IPS-15b (cell line): ENCODE results near the gene RIOK1.

Experiments used
- H3K27me3 ChIP-seq: one replicate; pipeline ENCODE4 v1.6.1; 2013; ENCODE audit warnings: low read length; ENCODE audit not compliant: control insufficient read depth, insufficient read depth
- H3K36me3 ChIP-seq: one replicate; pipeline ENCODE4 v1.6.1; 2013; ENCODE audit warnings: low read length; ENCODE audit not compliant: control insufficient read depth, insufficient read depth
- H3K4me1 ChIP-seq: one replicate; pipeline ENCODE4 v1.6.1; 2013; ENCODE audit warnings: mild to moderate bottlenecking, low read length; ENCODE audit not compliant: control insufficient read depth, insufficient read depth
- H3K4me3 ChIP-seq: one replicate; pipeline ENCODE4 v1.5.1; 2013; ENCODE audit warnings: low read depth, low read length
- H3K9ac ChIP-seq: one replicate; pipeline ENCODE4 v1.6.1; 2013; ENCODE audit warnings: low read depth, mild to moderate bottlenecking, low read length
- H3K9me3 ChIP-seq: one replicate; pipeline ENCODE4 v1.6.1; 2013; ENCODE audit warnings: mild to moderate bottlenecking, low read length; ENCODE audit not compliant: control insufficient read depth, insufficient read depth

Gene RIOK1

GRCh38 chr6:7431313-7431673, 41.7 kb downstream of the RIOK1 start:
- H3K9me3 ChIP-seq = no peaks in the 10 kb centered on the region
- H3K4me1 ChIP-seq = no peaks in the 10 kb centered on the region
- H3K4me3 ChIP-seq = no peak overlapping the region
- no peak overlapping the region for H3K9ac ChIP-seq
- no peaks in the 10 kb centered on the region for H3K36me3 ChIP-seq
- H3K27me3 ChIP-seq = no peaks in the 10 kb centered on the region

GRCh38 chr6:7431674-7432390, 42.2 kb downstream of the RIOK1 start:
- Histone ChIP-seq H3K4me3 (peak overlapping the region; percentile 35), H3K9me3 (no peaks in the 10 kb centered on the region), H3K9ac (no peak overlapping the region), H3K36me3 (no peaks in the 10 kb centered on the region), H3K4me1 (no peaks in the 10 kb centered on the region), H3K27me3 (no peaks in the 10 kb centered on the region)

- H3K27me3 ChIP-seq = no peaks in the 10 kb centered on the region
- H3K36me3 ChIP-seq = no peaks in the 10 kb centered on the region
- H3K4me1 ChIP-seq = no peaks in the 10 kb centered on the region
- no peak overlapping the region for H3K4me3 ChIP-seq
- H3K9ac ChIP-seq = peak overlapping the region; percentile 47
- H3K9me3 ChIP-seq = no peaks in the 10 kb centered on the region
Measured at GRCh38 chr6:7432391-7433120, 42.9 kb downstream of the RIOK1 start.

GRCh38 chr6:7433121-7433617, 43.6 kb downstream of the RIOK1 start:
- H3K27me3 ChIP-seq = no peaks in the 10 kb centered on the region
- no peaks in the 10 kb centered on the region for H3K4me1 ChIP-seq
- H3K9me3 ChIP-seq = no peaks in the 10 kb centered on the region
- H3K36me3 ChIP-seq = no peaks in the 10 kb centered on the region
- peak overlapping the region; percentile 47 for H3K9ac ChIP-seq
- no peak overlapping the region for H3K4me3 ChIP-seq

GRCh38 chr6:7434672-7435071, 45.1 kb downstream of the RIOK1 start:
- H3K36me3 ChIP-seq = no peaks in the 10 kb centered on the region
- H3K4me3 ChIP-seq = no peak overlapping the region
- H3K4me1 ChIP-seq = no peaks in the 10 kb centered on the region
- H3K9me3 ChIP-seq = no peaks in the 10 kb centered on the region
- no peak overlapping the region for H3K9ac ChIP-seq
- no peaks in the 10 kb centered on the region for H3K27me3 ChIP-seq

DNA sequence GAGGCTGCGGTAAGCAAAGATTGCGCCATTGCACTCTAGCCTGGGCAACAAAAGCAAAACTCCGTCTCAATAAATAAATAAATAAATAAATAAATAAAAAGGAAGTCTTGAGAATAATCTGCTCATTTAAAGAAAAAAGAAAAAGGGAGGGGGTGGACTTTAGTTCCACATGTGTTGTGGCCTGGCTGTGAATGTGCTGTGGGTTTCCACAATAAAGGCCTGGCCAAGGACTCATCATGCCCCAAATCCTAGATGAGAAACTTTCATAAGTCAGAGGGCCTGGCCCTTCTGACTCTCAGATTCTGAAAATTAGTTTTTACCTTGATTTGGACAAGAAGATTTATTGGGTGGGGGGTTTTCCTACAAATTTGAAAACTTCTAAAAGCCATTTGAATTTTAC, 48.4 kb downstream of the RIOK1 start:
- Histone ChIP-seq H3K36me3 (no peaks in the 10 kb centered on the region), H3K4me1 (no peaks in the 10 kb centered on the region), H3K9me3 (no peaks in the 10 kb centered on the region), H3K9ac (no peak overlapping the region), H3K4me3 (no peak overlapping the region), H3K27me3 (no peaks in the 10 kb centered on the region)

DNA sequence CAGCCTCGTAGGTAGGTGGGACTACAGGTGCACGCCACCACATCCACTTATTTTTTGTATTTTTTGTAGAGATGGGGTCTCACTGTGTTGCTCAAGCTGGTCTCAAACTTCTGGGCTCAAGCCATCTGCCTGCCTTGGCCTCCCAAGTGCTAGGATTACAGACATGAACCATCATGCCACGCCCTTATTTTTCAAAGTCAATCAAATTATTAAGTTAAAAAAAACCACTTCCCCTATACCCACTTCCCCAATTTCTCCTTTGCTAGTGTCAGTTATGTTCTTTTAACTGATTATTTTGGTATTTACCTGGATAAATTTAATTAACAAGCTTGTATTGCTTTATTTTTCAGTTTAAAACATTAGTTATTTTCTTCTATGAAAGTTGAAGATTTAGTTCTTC, 49.6 kb downstream of the RIOK1 start:
- no peak overlapping the region for H3K9ac ChIP-seq
- H3K4me1 ChIP-seq = no peaks in the 10 kb centered on the region
- H3K36me3 ChIP-seq = no peaks in the 10 kb centered on the region
- H3K9me3 ChIP-seq = no peaks in the 10 kb centered on the region
- no peak overlapping the region for H3K4me3 ChIP-seq
- no peaks in the 10 kb centered on the region for H3K27me3 ChIP-seq

DNA sequence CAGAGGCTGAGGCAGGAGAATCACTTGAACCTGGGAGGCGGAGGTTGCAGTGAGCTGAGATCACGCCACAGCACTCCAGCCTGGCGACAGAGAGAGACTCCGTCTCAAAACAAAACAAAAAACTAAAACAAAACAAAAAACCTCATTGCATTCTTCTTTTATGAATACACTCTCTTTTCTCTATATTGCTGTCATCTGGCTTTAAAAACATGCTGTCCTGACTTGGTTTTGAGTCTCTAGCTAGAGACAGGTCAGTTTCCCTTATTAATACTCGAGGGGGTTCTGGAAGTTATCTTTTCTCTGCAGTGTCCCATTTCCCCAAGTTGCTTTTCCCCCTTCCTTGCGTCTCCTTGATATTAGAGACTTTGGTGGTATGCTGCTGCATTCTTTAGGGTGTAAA, 50.9 kb downstream of the RIOK1 start:
- no peak overlapping the region for H3K9ac ChIP-seq
- no peaks in the 10 kb centered on the region for H3K27me3 ChIP-seq
- no peak overlapping the region for H3K4me3 ChIP-seq
- no peaks in the 10 kb centered on the region for H3K9me3 ChIP-seq
- no peaks in the 10 kb centered on the region for H3K4me1 ChIP-seq
- no peaks in the 10 kb centered on the region for H3K36me3 ChIP-seq

DNA sequence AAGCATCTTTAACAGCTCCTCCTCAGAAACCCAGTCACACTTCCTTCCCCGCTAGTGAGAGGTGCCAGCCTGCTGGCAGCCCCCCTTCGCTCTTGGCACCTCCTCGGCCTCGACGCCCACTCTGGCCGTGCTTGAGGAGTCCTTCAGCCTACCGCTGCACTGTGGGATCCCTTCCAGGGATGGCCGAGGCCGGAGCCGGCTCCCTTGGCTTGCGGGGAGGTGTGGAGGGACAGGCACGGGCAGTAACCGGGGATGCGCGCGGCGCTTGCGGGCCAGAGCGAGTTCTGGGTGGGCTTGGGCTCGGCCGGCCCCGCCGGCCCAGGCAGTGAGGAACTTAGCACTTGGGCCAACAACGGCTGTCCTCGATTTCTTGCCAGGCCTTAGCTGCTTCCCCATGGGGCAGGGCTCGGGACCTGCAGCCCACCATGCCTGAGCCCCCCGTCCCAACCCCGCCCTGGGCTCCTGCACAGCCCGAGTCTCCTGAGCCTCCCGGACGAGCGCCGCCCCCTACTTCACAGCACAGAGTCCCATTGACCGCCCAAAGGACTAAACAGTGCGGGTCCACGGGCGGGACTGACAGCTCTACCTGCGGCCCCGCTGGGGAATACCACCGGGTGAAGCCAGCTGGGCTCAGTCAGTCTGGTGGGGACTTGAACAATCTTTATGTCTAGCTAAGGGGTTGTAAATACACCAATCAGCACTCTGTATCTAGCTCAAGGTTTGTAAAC, 51.6 kb downstream of the RIOK1 start:
- Histone ChIP-seq H3K4me1 (no peaks in the 10 kb centered on the region), H3K27me3 (no peaks in the 10 kb centered on the region), H3K9ac (no peak overlapping the region), H3K9me3 (no peaks in the 10 kb centered on the region), H3K36me3 (no peaks in the 10 kb centered on the region), H3K4me3 (no peak overlapping the region)

GRCh38 chr6:7442467-7442866, 52.9 kb downstream of the RIOK1 start:
- no peaks in the 10 kb centered on the region for H3K9me3 ChIP-seq
- H3K27me3 ChIP-seq = no peaks in the 10 kb centered on the region
- no peaks in the 10 kb centered on the region for H3K36me3 ChIP-seq
- H3K9ac ChIP-seq = no peak overlapping the region
- no peak overlapping the region for H3K4me3 ChIP-seq
- peaks cover 5% of the 10 kb centered on the region for H3K4me1 ChIP-seq

DNA sequence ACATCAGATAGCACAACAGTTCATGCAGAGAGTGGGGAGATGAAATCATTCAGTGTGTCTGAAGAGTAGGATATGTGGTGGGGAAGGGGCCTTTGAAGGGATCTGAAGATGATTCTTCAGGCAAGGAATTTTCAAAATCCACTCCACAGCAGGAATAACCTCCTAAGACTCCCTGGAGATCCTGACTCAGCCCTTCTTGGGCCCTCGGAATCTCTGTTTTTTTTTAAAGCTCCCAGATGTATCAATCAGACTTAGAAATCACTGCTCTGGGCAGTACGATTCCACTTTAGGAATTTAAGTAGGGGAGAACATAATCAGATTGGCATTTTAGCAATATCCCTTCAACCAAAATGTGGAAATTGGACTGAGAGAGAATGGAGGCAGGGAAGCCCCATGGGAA, 55.5 kb downstream of the RIOK1 start:
- H3K9me3 ChIP-seq = no peaks in the 10 kb centered on the region
- no peaks in the 10 kb centered on the region for H3K27me3 ChIP-seq
- no peaks in the 10 kb centered on the region for H3K36me3 ChIP-seq
- H3K4me1 ChIP-seq = peaks cover 5% of the 10 kb centered on the region
- no peak overlapping the region for H3K9ac ChIP-seq
- H3K4me3 ChIP-seq = no peak overlapping the region
